ENCODE data around the gene MTMR2.
"Not testable (repeated sequence)": the region's sequence is repeated elsewhere in the genome, so short reads cannot be mapped to it uniquely, and the experiment has no call there.

MTMR2 gene

DNA sequence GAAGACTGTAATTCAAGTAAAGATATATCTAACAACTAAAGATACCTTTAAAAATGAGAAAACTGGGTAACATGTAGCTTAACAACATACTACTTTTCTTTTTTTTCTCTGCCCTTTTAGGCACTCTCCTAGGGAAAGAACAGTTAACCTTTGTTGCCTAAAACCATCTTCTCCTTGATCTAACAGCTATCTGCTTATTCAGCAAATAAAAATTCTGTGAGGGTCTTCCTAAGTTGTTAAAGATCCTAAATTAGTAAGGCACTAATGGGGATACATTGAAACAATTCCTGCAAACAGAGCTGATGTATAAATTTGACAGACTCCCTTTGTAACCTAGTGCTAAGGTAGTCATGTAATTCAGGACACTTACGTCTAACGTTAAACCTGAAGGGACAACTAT, 39.1 kb downstream of the MTMR2 start:
- no peak for DNase-seq (ENCODE audit: low spot score)

DNA sequence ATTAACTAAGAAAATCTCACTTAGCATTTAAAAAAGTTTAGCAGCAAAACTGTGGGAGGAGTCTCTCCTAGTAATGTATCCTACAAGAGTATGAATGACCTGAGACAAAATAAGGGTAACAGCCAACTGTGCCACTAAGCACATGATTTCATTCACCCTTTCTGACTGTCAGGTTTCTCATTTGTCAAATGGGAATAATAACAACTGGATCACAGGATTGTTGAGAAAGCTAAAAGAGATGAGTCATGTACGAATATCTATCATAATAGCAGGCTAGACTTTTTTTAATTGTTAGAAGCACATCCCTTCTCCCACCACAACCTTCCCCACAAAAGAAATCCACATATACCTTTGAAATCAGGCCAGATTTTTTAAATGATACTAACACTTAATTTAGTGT, 39.5 kb downstream of the MTMR2 start:
- no peak for DNase-seq (ENCODE audit: low spot score)

DNA sequence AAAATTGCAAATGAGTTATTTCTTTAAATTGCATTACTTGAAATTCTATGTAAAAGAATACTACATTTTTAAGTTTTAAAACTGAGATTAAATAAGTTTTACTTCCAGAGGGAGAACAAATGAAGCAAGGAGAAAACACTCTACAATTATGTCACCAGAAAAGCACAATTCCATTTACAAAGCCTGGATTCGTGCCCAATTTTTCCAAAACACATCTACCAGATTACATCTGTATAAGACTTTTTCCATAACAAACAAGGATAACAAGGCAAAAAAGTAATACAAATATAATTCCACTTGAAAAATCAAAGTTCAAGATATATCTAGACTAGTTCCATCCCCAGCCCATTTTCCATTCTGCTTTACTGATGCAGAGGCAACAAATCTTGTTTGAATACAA, 40.5 kb downstream of the MTMR2 start:
- DNase-seq (ENCODE audit: low spot score): no peak

DNA sequence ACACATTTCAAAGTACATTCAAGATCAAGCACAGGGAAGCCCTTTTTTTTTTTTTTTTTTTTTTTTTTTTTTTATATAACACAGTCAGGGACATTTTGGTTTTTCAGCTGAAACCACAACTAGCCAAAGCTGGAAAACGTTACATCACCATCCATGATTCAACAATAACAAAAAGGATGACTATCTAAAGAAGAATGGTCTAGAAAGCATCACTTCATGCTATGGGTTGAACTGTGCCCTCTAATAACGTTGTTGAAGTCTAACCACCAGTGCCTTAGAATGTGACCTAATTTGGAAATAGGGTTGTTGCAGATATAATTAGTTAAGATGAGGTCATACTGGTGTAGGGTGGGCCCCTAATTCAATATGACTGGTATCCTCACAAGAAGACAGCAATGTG, 46.6 kb downstream of the MTMR2 start:
- no peak for DNase-seq (ENCODE audit: low spot score)

DNA sequence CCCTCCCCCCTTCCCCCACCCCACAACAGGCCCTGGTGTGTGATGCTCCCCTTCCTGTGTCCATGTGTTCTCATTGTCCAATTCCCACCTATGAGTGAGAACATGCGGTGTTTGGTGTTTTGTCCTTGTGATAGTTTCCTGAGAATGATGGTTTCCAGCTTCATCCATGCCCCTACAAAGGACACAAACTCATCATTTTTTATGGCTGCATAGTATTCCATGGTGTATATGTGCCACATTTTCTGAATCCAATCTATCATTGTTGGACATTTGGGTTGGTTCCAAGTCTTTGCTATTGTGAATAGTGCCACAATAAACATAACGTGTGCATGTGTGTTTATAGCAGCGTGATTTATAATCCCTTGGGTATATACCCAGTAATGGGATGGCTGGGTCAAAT, 53.0 kb downstream of the MTMR2 start:
- DNase-seq (ENCODE audit: low spot score): not testable (repeated sequence)

DNA sequence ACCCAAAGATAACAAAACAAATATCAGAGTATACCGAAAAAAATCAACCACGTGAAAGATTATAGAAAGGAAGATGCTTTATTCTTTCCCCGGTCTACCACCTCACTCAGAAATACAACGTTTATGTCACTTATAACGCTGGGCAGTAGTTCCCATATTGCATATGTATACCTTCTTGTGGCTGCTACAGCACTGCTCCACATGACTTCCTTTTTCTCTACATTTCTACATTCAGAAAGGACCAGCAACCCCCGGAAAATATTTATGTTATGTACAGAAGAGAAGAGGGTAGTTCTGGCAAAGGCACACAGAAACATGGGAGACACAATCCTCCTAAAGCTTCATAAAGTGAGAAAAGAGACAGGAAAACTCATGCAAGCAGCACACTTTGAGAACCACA, 56.8 kb downstream of the MTMR2 start:
- DNase-seq (ENCODE audit: low spot score): no peak

DNA sequence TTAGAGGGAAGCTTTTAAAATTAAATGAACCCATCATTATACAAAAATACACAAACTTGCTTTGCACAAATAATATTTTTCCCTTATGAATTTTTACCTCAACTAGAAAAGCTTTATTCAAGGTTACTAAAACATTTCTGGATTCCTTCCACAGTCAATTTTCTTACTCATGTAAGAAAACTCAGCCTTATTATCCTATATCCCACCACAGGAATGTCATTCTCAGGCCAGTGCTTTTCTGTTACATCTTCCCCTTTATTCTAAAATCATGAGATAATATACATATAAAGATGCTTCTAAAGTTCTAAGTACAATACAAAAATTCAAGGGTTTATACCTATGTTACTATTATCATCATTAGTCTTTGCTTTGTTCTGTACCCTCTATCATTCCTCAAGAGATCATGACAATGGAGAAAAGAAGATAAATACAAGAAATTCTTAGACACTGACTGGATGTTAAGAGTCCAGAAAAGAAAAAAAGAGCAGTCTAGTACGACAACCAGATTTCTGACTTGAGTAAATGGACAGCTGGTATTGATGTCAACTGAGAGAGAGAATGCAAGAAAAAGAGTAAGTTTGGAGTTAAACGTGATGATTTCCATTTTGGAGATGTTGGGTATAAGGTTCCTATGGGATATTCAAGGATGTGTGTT, 60.3 kb downstream of the MTMR2 start:
- no peak for DNase-seq (ENCODE audit: low spot score)

DNA sequence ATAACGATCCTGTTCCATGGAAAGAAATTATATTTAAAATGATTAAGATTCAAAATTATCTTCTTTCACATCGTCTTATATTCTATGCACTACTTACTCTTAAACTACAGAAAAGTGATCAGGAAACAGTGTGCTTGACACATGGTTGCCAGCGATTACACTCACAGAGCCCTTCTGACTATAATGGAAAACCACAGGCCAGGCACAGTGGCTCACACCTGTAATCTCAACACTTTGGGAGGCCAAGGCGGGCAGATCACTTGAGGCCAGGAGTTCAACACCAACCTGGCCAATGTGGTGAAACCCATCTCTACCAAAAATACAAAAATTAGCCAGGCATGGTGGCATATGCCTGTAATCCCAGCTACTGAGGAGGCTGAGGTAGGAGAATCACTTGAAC, 63.9 kb downstream of the MTMR2 start:
- DNase-seq (ENCODE audit: low spot score): not testable (repeated sequence)

DNA sequence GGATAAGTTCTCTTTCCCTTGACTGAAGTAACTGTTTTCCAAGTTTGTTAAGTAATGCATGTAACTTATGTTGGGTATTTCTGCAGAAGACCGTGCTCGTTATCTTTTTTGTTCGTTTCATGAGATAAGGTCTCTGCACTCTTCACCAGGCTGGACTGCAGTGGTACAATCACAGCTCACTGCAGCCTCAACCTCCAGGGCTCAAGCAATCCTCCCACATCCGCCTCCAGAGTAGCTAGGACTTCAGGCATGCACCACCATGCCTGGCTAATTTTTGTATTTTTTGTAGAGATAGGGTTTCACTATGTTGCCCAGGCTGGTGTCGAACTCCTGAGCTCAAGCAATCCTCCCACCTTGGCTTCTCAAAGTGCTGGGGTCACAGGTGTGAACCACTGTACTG, 69.5 kb downstream of the MTMR2 start:
- not testable (repeated sequence) for DNase-seq (ENCODE audit: low spot score)

DNA sequence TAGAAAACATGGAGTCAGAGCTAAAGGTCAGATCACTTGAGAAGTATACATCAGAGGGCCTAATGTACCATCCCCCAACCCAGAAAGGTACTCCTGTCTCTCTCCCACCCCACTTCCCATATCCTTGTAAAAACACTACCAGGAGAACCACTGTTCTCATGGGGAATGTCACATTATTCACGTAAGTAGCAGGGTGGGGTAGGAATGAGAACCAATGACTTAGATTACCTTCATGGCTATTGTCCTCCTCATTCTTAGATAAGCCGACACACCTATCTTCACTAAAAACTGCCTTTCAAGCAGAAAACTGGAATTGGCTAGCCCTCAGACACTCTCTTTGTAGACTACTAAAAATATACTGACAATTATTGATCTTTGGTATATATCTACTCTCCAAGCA, 70.0 kb downstream of the MTMR2 start:
- DNase-seq (ENCODE audit: low spot score): no peak

DNA sequence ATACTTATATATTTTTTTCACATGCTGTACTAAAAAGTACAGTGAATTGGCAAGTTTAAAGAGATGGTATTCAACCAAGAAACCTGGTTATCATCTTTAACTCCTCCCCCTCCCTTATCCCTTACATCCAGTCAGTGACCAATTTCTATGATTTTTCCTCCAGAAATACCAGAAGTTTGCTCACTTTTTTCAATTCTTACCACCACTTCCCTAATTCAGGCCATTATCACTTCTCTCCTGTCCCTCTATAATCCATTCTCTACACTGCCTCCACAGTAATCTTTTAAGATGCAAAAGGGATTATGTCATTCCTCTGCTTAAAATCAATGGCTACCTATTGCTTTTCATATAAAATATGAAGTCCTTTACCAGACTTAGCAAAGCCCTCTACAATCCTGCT, 70.8 kb downstream of the MTMR2 start:
- no peak for DNase-seq (ENCODE audit: low spot score)

DNA sequence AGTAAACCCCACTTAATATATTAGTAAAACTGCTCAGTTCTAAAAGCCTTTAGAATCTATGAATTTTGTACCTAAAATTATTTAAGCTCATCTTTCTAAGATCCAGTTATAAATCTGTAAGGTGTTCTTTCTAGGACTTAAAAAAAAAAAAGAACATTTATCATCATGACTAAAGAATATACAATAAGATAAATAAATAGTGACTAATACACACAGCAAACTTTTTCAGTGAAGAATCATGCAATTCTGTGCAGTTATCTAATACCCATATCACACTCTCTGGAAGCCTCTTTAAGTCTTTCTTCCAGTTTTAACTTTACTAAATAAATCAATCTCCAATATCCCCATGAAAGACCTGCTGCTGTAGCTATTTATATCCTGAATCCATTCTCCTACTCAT, 73.8 kb downstream of the MTMR2 start:
- DNase-seq (ENCODE audit: low spot score): no peak

DNA sequence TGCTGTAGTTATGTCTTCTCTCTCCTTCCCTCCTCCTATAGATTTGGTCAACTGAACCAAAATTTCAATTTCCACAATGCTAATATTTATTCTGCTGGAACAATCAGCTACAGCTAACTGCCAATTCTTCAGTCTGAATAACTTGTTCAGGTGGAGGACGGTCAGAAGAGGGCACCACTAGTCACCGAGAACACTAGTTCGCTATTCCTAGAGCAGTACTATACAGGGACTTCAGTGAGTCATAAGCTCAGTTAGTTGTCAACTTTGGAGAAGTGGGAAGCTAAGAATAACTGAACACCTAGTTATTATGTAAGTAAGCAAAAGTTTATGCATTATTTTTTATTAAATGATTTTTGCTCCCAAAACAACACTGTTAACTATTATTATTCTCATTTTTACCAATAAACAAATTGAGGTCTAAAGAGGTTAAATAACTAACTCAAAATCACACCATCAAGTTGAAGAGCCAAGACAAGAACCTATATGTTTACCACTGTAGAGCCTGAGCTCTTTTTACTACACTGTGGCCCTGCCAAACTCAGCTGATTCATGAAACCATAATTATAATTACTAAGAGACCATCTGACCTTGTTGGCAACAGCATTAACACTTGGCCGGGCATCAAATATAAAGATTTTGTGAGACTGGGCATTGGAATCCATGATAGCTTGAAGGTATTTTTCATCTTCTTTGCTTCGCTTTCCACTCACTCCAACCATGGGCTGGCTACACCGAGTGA, 74.7 kb downstream of the MTMR2 start:
- peak; percentile 83 for DNase-seq (ENCODE audit: low spot score)

DNA sequence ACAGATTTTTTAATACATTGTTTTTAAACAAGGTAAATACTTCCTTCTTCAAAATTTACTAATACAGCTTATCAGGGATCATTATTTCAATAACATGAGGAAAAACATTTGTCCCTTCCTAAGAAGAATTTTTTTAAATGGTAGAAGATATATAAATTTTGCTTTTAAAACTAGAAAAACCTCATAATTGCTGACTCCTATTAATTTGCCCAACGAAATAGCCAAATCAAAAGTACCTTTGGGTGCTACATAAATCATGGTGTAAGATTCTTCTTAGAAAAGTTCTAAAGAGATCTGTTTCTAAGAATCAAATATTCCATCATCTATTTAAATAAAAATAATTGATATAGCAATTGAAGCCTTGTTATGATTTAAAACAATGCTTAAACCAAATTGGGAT, 78.7 kb downstream of the MTMR2 start:
- DNase-seq (ENCODE audit: low spot score): no peak

DNA sequence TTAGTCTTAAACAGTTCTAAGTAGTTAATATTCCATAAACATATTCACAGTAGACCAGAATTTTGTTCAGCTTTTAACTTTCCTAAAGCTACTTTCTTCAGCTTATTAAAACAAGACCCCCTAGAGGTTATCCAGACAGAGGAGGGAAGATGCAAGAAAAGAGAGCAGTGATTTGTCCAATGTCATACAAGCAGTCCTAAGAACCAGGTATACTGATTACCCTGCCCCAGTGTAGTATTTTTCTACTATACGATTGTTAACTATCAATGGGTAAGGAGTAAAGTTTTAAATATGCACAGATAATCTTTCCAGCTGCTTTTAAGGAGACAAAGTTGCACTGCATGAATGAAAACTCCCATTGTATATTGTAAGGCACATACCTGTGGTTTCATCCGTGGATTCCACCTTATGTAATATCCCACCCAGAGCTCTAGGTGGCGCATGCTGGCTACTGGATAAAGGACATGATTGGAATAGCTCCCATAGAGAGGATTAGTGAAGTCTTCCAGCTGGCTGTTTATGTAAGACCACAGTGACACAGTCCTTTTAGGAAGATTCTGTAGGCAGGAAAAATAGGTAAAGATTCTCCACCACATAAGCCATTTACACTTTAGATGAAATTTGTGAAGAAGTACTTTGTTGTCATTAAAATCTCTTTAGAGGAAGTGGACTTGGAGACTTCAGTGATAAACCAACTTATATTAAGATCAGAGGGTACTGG, 88.0 kb downstream of the MTMR2 start:
- peak; percentile 88 for DNase-seq (ENCODE audit: low spot score)

DNA sequence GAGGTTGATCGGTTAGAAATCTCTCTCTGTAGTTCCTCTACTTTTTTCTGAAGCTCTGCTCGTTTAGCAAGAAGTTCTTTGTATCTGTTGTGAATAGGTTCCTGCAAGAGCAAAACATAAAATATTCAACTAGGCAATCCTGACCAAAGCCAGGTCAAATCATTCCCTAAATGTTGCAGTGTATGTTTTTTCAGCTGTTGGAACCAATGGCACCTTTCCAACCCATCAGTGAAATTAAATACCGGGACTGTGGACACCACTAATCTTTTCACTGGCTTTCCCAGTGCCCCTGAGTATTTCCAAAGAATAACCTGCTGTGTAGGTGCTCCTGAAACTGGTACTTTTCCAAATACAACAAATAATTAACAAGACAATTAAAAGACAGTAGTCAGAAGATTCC, 88.6 kb downstream of the MTMR2 start:
- no peak for DNase-seq (ENCODE audit: low spot score)

DNA sequence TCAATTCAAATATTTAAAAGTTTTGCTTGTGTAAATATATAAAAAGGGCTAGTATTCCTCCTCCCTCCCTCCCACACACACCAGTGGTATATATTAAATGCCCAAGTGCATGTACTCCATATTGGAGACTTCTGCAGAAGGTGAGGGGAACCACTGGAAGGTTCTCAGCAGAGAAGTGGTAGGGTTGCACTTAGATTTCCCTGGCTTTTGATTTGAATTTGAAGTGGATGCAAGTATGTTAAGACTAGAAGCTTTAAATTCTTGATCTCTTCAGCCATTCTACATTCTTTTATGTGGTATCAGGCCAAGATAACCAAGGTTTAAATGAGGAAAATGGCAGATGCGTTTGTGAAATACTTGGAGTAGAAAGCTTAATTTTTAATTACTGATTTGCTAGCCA, 90.5 kb downstream of the MTMR2 start:
- DNase-seq (ENCODE audit: low spot score): no peak

DNA sequence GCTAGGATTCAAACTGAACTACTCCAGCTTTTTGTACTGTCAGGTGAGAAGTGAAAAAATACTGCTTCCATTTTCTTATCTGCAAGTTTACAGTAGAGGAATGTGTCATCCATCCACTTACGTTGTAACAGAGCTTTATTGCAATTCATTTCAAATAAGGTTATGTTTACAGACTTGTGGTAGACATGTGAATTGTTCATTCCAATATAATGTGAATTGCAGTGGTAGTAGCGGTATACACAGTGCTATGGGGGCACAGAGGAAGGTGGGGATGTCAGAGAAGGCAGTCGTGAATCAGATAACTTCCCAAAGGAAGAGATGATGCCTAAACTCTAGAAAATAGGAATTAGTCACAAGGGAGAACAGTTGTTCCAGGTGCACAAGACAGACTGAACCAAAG, 91.1 kb downstream of the MTMR2 start:
- DNase-seq (ENCODE audit: low spot score): no peak

DNA sequence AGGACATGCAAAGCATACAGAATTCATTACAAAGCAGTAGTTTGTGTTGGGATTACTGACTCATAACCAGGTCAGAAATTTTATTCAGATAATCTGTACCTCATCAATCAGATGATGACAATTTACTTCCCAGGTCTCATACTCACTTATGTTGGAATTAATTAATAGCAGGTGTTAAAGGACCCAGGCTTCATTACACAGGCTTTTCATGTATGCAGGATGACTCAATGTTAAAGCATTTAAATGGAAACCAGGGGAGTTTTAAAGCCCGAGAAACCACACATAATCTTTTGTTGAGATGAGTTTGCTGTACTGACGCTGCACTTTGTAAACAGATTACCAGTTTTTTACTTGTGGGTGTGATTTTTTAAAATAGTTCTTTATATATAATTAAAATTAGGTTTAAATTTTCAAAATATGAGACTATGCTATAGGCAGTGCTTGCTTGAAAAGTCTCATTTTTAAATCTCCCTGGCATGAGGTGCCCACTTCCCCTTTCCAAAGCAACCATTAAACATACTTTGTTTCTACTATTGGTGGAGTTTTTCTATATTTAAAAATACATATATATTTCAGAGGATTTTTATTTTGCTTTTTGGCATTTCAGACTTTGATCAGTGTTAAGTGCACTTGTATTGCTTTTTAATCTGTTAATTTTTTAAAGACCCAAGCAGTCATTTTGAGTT, 92.6 kb downstream of the MTMR2 start:
- no peak for DNase-seq (ENCODE audit: low spot score)

DNA sequence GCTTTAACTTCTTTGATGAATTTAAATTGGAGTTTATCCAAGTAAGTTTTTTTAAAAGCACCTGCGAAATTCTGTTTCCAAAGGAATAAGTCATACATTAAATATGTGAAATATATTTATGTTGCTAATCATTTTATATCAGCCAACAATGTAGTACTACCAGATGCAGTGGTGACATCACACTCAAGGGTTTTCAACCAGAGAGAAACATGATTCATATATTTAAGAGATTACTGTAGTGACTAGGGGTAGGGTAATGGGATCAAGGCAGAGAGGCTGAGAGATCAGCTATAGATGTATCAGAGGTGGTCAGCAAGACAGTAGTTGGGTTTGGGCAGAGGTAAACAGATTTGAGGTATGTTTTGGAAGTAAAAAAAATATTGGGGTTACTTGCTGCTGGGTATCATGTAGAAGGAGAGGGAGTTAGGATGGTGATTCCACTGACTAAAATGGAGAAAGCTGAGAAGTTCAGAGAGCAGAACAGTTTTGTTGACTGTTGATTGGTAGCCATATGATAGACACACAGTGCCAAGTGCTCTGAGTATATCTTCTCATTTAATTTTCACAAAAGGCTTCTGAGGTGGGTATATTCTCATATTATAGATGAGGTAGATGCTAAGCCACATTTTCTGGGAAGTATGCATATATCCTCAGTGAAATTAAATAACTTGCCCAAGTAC, 94.2 kb downstream of the MTMR2 start:
- DNase-seq (ENCODE audit: low spot score): no peak

DNA sequence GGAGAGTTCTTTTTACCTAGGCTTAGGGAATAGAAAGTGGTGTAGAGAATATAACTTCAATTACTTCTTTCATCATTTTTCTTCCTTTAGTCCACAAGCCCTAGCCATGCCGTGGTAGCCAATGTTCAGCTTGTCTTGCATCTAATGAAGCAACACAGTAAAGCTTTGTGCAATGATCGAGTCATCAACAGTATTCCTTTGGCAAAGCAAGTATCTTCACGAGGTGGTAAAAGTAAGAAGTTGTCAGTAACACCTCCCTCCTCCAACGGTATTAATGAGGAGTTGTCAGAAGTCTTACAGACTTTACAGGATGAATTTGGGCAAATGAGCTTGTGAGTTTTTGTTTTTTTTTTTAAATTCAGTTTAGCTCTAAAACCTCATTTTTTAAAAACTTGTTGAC, 96.2 kb downstream of the MTMR2 start:
- DNase-seq (ENCODE audit: low spot score): peak; percentile 28

DNA sequence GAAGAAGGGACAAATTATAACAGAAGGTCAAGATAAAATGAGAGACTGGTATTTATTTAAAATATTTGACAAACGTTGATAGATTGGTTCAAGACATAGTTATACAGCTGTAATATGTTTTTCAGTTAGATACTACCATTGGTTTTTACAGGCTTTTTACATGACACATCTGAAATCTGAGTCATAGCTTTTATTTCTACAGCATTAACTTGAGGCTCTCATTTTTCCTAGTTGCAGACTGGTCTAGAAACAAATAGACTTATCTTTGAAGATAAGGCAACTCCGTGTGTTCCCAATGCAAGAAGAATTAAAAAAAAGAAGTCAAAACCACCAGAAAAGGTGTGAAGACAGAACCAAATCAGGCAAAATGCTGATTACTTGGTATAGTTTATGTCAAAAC, 102.3 kb downstream of the MTMR2 start:
- DNase-seq (ENCODE audit: low spot score): no peak

Measured in pons (tissue), 1 donor.